Embryonic facial prominence (tissue), 1 donor: ENCODE data around the gene MAP3K20.
"Not testable (repeated sequence)": the region's sequence is repeated elsewhere in the genome, so short reads cannot be mapped to it uniquely, and the experiment has no call there.

Experiments
- DNase-seq: peaks from one replicate; pipeline ENCODE4 v3.0.0-alpha.2; 2016; ENCODE audit errors: extremely low spot score

Gene MAP3K20

GRCh38 chr2:173202570-173202969, 126.9 kb downstream of the MAP3K20 start:
- no peak for DNase-seq

DNA sequence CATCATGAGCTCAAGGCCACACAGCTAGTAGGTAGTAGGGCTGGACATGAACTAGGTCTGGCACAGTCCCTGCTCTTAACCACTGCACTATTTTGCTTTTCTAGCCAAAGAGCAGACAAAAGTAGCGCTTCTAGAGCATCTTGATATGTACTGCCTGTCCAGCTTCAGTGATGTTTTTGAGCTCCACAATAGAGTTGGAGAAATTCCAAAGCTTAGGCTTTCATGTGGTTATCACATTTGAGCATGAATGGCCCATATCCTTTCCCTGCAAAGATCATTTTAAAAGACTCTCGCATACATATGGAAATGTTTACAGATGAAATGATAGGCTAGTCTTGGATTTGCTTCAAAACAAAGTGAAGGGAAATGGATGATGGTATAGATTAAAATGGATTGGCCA, 128.7 kb downstream of the MAP3K20 start:
- no peak for DNase-seq

GRCh38 chr2:173205375-173205774, 129.7 kb downstream of the MAP3K20 start:
- DNase-seq = no peak

- DNase-seq = not testable (repeated sequence)
These were observed 131.5 kb downstream of the MAP3K20 start for GRCh38 chr2:173207124-173207523.

DNA sequence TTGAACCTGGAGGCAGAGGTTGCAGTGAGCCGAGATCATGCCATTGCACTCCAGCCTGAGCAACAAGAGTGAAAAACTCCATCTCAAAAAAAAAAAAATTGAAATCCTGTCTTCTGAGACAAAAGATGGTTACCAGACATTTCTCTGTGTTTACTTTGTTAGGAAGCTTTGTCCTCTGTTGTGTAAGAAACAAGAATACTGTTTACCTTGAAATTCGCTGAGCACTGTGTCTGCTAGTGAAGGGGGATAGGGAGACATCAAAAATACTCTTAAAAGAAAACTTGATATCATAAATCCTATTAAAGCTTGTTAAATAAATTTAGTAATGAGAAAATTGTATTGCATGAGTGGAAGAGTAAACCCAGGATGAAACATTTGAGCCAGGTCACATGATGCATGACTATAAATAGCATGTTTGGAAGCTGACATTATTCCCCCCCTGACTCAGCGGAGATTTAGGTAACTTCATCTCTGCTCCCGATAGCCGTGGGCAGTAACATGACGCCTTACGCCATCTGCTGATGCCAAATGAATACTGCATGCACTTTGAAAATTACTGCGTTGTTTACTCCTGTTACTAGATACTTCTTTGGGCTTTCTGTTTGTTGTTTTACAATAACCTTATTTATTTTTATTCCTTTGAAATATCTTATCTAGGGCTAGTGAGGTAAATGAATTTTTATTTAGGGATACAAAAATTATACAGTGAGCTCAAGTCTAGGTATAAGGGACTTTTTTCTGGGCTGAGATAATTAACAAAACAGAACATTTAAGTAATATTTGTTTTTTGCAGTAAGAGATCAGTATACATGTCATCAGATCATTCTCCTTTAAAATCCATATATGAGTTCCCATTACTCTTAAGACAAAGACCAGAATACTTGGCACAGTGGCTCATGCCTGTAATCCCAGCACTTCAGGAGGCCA, 134.9 kb downstream of the MAP3K20 start:
- DNase-seq = peak; percentile 77

DNA sequence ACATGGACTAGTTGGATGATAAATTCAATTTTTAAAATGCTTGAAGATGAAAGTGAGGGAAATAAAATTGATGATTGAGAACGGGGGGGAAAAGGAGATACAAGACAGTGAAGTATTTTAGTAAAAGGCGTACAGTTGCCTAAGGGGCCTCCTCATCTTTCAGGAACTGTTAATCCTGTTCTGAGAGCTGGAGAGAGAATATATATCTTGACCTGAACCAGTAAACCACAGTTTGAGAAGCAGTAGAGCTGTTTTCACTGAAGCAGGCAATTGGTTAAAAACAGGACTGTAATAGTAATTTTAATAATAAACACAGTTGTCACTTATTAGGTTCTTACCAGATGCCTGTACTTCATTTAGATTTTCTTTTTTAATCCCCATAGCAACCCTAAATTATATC, 137.5 kb downstream of the MAP3K20 start:
- DNase-seq = no peak

GRCh38 chr2:173214213-173214612, 138.6 kb downstream of the MAP3K20 start:
- no peak for DNase-seq

- no peak for DNase-seq
These were observed 139.7 kb downstream of the MAP3K20 start for GRCh38 chr2:173215316-173215715.

- no peak for DNase-seq
These were observed 140.4 kb downstream of the MAP3K20 start for GRCh38 chr2:173216051-173216450.

- no peak for DNase-seq
These were observed 141.0 kb downstream of the MAP3K20 start for GRCh38 chr2:173216668-173217067.

DNA sequence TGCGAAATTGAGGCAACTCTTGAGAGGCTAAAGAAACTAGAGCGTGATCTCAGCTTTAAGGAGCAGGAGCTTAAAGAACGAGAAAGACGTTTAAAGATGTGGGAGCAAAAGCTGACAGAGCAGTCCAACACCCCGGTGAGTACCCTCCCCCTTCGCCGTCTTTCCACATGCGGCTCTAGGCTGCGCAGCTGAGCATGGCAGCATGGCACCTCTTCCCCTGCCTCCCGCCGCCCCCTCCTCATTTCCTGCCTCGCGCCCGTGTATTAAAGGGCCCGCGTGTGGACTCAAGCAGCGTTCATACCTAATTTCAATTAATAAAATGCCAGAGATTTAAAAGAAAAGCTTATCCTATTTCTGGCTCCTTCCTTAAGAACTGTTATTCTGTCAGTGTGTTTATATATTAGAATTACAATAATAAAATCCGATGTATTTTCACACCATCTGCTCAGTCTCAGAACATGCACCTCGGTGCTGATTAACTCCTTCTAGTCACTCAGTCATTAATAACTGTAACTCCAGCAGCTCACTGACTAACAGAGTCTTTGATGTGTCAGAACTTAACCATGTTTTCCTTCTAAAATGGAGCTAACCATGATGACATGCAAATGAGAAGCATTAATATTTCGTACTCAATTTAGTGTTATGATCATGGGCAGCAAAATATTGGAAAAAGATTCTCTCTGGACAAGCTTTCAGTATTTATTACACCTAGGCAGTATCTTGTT, 141.6 kb downstream of the MAP3K20 start:
- DNase-seq = no peak

- no peak for DNase-seq
These were observed 142.8 kb downstream of the MAP3K20 start for GRCh38 chr2:173218326-173219056.

GRCh38 chr2:173221132-173221695, 145.6 kb downstream of the MAP3K20 start:
- DNase-seq = no peak

DNA sequence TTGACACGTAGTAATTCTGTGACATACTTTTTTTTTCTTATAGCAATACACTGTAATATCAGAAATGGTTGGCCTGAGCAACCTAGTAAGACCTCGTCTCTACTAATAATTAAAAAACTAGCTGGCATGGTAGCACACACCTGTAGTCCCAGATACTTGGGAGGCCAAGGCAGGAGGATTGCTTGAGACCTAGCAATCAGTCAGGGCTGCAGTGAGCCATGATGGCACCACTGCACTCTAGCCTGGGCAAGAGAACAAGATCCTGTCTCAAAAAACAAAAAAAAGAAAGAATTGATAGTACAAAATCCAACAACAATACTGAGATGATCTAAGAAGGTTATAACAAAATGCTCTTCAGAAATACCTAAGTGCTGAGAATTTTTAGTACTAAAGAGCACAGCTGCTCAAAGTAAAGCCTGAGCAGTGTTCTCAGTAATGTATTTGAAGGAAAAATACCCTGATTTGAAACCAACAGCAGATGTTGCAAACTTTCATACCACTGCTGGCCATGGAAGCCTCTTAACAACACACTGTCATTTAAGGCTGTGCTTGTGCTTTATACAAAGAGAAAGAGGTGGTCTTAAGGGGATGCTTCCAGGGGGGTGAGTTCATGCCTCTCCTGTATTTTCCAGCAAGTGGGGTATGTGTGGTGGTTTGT, 146.4 kb downstream of the MAP3K20 start:
- no peak for DNase-seq

GRCh38 chr2:173223871-173224270, 148.2 kb downstream of the MAP3K20 start:
- no peak for DNase-seq

DNA sequence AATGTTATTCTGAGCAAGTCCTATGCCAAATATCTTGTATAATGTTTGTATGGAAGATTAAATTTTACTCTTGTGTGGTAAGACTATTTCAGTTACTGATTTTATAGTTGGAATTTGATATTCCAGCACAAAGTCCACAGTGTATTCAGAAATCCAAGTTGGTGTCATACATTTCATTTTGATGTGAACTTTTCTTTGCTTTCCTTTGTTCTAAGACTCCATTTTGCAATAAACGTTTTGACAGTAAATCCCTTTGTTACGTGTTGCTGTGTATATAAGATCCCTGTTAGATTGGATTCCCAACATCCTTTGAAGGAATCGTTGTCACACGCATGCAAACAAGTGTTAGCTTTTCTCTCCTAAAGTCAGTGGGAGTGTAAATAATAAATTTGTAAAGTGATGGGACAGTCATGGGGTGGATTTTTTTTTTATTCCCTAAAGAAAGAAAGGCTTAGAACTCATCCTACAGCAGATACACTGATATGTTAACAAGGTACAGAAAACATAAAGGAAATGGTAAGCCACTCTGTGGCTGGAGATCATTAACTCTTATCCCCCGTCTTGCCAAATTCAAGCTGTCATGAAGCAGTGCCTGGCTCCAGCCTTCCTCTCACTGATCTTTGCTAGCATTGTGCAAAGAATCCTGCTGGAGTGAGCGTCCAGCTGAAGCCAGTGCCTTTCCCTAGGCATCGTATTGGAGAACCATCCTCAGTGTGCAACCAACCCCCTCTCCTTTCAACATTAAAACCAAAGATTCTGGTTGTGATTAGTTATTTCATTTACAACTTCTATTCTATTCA, 151.5 kb downstream of the MAP3K20 start:
- DNase-seq = no peak

DNA sequence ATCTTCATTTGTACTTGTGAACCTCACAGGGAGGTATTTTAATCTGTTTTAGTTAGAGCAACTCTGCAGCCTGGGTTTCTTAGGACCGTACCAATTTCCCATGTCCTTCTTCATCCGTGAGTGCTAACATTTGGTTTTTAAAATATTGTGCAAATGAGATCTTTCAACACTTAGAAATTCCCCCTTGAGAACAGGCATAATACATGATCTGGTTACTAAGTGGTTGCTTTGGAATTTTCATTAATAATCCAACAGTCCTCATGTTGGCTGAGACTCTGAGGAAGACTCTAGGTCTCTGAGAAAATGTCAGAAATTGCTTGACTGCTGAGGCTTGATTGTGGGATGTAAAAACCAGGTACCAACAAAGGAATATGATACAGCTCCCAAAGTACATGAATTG, 153.4 kb downstream of the MAP3K20 start:
- no peak for DNase-seq

GRCh38 chr2:173230181-173230580, 154.5 kb downstream of the MAP3K20 start:
- no peak for DNase-seq

DNA sequence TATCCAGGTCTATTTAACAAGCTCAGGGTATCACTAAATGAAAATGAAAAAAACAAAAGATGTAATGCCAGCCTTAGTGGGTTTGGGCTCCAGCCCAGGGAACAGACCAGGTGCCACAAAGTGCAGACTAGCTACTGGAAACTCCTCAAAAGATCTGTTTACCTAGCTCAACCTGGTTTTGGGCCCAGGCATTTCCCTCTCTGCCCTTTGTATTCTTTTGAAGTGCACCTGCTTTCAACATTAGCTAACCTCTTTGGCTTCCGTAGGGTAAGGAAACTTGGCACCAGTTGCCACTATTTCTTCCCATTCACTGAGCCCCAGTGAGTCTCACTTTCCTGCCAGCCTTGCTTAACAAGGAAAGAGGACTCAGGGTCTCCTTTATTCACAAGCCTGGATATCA, 155.4 kb downstream of the MAP3K20 start:
- no peak for DNase-seq

- DNase-seq = no peak
These were observed 155.8 kb downstream of the MAP3K20 start for GRCh38 chr2:173231465-173231864.
